VCaP (cell line): ENCODE data around the gene CABLES1.

Experiments used
- H3K27ac ChIP-seq: fragments of 450-650 bp; 2 replicates; pipeline ENCODE4 v1.5.1; 2017
- CTCF ChIP-seq: fragments of 450-650 bp; conservative IDR thresholded peaks from 2 replicates; pipeline ENCODE4 v1.5.1; 2017; ENCODE audit warnings: mild to moderate bottlenecking, moderate library complexity

The CABLES1 gene

GRCh38 chr18:23232331-23232730 is 97.0 kb downstream of the CABLES1 start:
- H3K27ac ChIP-seq = no peak overlapping the region
- no peak for TF ChIP-seq CTCF

- TF ChIP-seq CTCF = no peak
- H3K27ac ChIP-seq = no peak overlapping the region
Observed at GRCh38 chr18:23234619-23235018, 99.3 kb downstream of the CABLES1 start.

GRCh38 chr18:23235336-23235735 is 100.1 kb downstream of the CABLES1 start:
- H3K27ac ChIP-seq = no peak overlapping the region
- TF ChIP-seq CTCF = no peak

- no peak for TF ChIP-seq CTCF
Observed at GRCh38 chr18:23235860-23236259, 100.6 kb downstream of the CABLES1 start.

GRCh38 chr18:23236876-23237468 is 101.7 kb downstream of the CABLES1 start:
- no peak for TF ChIP-seq CTCF
- H3K27ac ChIP-seq = peak overlapping the region; percentile 41

More at GRCh38 chr18:23235860-23236259, 100.6 kb downstream of the CABLES1 start:
- no peak overlapping the region for H3K27ac ChIP-seq

- peak overlapping the region; percentile 41 for H3K27ac ChIP-seq
Observed at GRCh38 chr18:23237524-23238151, 102.4 kb downstream of the CABLES1 start.

GRCh38 chr18:23238152-23238531 is 102.9 kb downstream of the CABLES1 start:
- H3K27ac ChIP-seq = peak overlapping the region; percentile 41; the same call in 1 of the 2 replicates
- TF ChIP-seq CTCF = no peak

More at GRCh38 chr18:23237524-23238151, 102.4 kb downstream of the CABLES1 start:
- no peak for TF ChIP-seq CTCF
